Thyroid gland (tissue), 4 donors: ENCODE measurements around the gene POLR1D.

Experiments
- CTCF ChIP-seq, 6 experiments: fragments of 200-600 bp in 3 of 6; fragments of 450-650 bp in 3 of 6; sonication (generic) in 3 of 6; IDR thresholded peaks; one replicate each; pipeline ENCODE4 v1.5.1; 2016 to 2019; ENCODE audit warnings: antibody characterized with exemption in 6 of 6, mild to moderate bottlenecking in 2 of 6, inconsistent platforms in 1 of 6, moderate library complexity in 1 of 6
- POLR2A ChIP-seq, 2 donors: fragments of 450-650 bp; IDR thresholded peaks; one replicate each; pipeline ENCODE4 v1.6.1; 2017; ENCODE audit warnings: antibody characterized with exemption in 2 of 2, mild to moderate bottlenecking in 2 of 2, moderate library complexity in 1 of 2

- TF ChIP-seq CTCF (IDR thresholded peaks at IDR 0.05), result no peak
- no peak for TF ChIP-seq POLR2A (IDR thresholded peaks at IDR 0.05)
Observed at GRCh38 chr13:27634231-27634630, 12.5 kb downstream of the POLR1D start.
